ENCODE measurements around the gene DCBLD2.
"Not testable (repeated sequence)": the region's sequence is repeated elsewhere in the genome, so short reads cannot be mapped to it uniquely, and the experiment has no call there.

Gene DCBLD2

DNA sequence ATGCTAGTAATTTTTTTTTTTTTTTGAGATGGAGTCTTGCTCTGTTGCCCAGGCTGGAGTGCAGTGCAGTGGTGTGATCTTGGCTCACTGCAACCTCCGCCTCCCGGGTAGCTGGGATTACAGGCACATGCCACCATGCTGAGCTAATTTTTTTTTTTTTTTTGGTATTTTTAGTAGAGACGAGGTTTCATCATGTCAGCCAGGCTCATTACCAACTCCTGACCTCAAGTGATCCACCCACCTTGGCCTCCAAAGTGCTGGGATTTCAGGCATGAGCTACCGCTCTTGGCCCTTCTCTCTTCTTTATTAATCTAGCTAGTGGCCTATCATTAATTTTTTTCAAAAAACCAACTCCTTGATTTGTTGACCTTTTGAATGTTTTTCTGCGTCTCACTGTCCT is 70.4 kb downstream of the DCBLD2 start:
- not testable (repeated sequence) for DNase-seq (ENCODE audit: low spot score)

DNA sequence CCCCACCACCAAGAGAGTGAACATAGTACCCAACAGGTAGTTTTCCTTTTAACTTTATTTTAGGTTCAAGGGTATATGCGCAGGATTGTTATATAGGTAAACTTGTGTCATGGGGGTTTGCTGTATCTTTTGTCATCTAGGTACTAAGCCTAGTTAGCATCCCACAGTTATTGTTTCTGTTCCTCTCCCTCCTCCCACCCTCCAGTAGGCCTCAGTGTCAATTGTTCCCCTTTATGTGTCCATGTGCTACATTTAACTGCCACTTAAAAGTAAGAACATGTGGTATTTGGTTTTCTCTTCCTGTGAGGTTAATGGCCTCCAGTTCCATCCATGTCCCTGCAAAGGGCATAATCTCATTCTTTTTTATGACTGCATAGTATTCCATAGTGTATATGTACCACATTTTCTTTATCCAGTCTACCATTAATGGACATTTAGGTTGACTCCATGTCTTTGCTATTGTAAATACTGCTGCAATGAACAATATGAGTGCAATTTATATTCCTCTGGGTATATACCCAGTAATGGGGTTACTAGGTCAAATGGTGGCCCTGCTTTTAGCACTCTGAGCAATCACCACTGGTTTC is 72.2 kb downstream of the DCBLD2 start:
- DNase-seq (ENCODE audit: low spot score), result no peak

GRCh38 chr3:98827221-98827920 is 74.1 kb downstream of the DCBLD2 start:
- no peak for DNase-seq (ENCODE audit: low spot score)

DNA sequence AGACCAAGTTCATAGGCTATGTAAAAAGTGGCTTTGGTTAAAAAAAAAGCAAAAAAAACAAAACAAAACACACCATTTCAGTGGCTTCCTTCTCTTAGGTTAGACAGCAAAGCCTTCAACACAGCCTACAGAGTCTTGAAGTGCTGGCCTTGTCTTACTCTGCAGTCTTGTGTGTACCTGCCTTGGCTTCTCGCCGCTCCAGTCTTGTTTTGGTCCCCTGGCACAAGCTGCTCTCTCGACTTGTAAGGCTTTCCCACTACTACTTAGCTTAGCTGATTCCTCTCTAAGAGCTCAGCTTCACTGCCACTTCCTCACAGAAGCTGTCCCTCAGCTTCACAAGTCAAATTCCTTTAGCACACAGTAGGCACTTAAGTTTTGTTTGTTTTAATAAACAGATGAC is 75.4 kb downstream of the DCBLD2 start:
- DNase-seq (ENCODE audit: low spot score), result no peak

GRCh38 chr3:98824256-98824655 is 77.2 kb downstream of the DCBLD2 start:
- DNase-seq (ENCODE audit: low spot score), result no peak

DNA sequence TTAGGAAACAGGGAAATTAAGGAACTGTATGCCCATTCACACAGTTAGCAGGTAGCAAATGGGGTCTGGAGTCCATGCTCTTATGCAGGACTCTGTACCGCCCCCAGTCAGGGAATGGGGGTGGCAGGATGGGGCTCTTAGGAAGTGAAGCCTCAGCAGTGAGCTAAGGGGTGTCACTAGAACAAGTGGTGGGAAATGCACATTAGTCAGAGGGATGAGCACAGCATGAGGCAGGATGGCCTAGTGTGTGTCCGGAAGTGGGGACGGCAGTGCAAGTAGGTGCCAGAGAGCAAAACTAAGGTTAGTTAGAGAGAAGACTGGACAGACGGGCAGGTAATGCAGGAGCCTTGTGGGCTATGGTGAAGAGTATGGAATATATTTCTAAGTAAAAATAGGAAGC is 77.7 kb downstream of the DCBLD2 start:
- no peak for DNase-seq (ENCODE audit: low spot score)

- DNase-seq (ENCODE audit: low spot score), result no peak
Observed at GRCh38 chr3:98821063-98821462, 80.4 kb downstream of the DCBLD2 start.

- DNase-seq (ENCODE audit: low spot score), result peak; percentile 60
Observed at GRCh38 chr3:98817547-98818041, 83.9 kb downstream of the DCBLD2 start.

GRCh38 chr3:98814817-98815420 is 86.6 kb downstream of the DCBLD2 start:
- DNase-seq (ENCODE audit: low spot score), result no peak

GRCh38 chr3:98812851-98813374 is 88.6 kb downstream of the DCBLD2 start:
- DNase-seq (ENCODE audit: low spot score), result peak; percentile 11

DNA sequence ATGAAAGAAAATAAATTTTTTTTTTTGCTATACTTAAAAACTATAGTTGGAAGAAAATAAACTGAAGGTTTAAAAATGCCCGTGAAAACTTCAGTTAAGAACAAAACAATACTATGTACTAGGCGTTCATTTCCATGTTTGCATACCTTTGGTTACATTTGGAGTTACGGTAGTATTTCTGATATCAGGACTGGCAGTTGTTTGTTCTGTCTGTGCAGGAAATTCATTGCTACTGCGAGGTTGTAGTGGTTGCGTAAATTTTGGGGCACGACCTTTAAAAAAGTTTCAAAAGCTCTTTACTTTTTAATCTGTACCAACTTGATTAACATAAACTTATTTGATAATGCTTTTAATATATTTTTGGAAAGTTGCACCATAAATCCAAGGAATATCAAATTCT is 90.4 kb downstream of the DCBLD2 start:
- no peak for DNase-seq (ENCODE audit: low spot score)

DNA sequence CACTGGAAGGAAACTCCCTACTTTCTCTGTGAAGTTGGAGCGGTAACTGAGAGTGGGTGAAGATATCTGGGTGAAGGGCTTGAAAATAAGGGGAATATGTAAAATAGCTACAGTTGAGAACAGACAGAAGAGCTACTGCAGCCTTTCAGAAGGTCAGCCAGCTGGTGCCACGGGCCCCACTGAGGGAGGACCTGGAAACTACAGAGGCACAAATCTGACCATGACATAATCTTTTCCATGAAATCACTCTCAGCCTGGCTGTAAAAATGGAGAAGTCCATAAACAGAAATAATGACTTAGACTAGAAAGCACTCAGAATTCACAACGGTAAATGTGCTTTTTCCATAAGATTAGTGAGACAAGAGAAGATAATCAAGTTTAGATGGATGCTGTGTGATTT is 91.9 kb downstream of the DCBLD2 start:
- no peak for DNase-seq (ENCODE audit: low spot score)

DNA sequence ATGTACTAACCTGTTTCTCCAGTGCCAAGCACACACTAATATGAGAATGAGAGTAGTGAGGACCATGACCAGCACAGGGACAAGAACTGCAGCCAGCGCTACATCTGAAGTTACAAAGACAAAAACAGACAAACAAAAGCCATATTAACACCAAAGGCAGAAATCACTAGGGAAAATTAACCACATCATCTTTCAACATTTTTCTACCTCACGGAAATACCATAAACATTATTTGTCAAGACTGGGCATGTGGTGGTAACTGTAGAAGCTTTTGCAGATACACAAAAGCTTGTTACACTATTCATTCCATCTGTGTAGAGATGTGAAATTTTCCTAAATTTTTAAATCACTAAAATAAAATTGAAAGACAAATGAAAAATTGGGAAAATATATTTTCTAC is 93.4 kb downstream of the DCBLD2 start:
- DNase-seq (ENCODE audit: low spot score), result no peak

DNA sequence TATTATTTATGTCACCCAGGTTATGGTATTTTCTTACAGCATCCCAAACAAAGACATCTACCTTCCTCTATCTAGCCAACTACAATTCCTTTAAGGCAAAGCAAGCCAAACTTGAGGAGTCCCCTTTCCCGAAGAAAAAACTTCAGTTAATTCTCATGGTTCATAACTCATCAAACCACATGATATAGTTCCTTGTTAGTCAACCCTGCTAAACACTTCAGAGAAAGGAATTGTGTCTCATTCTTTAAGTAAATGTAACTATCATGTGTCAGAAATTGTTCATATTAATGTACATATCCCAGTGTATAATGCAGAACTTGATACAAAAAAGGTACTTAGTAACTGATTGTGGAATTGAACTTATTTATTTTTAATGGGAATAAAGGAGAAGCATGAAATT is 93.9 kb downstream of the DCBLD2 start:
- DNase-seq (ENCODE audit: low spot score), result no peak

- no peak for DNase-seq (ENCODE audit: low spot score)
Observed at GRCh38 chr3:98807011-98807410, 94.5 kb downstream of the DCBLD2 start.

DNA sequence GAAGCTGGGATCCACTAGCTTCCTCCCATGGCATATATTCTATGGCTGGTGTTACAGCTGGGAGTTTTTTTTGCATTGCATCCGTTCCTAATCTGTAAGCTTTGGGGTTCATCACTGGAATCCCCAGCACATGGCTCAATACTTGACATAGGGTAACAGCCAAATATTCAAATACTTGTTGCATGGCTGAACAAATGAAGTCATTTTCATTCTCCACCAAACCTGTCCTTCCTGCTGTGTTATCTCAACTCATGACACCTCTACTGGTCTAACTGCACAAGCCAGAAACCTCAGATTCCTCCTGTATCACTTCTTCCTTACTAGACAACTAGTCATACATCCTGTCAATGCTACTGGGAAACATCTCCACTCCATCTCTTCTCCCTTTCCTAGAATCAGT is 95.0 kb downstream of the DCBLD2 start:
- DNase-seq (ENCODE audit: low spot score), result no peak

DNA sequence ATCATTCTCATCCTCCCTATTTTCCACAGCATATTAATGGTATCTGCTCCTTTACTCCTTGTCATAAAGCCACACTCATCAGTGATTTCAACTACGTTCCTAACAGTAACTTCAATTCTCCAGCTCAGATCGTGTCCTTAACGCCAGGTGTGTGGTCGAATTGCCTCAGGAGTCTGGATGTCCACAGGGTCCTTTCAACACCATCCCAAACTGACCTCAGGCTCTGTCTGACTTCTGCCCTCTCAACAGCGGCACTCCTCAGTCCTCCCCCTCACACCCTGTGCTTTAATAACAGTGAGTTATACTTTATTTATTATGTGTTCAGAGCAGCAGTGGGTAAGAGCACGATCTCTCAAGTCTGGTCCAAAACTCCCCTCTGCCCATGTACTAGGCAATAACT is 95.9 kb downstream of the DCBLD2 start:
- no peak for DNase-seq (ENCODE audit: low spot score)

DNA sequence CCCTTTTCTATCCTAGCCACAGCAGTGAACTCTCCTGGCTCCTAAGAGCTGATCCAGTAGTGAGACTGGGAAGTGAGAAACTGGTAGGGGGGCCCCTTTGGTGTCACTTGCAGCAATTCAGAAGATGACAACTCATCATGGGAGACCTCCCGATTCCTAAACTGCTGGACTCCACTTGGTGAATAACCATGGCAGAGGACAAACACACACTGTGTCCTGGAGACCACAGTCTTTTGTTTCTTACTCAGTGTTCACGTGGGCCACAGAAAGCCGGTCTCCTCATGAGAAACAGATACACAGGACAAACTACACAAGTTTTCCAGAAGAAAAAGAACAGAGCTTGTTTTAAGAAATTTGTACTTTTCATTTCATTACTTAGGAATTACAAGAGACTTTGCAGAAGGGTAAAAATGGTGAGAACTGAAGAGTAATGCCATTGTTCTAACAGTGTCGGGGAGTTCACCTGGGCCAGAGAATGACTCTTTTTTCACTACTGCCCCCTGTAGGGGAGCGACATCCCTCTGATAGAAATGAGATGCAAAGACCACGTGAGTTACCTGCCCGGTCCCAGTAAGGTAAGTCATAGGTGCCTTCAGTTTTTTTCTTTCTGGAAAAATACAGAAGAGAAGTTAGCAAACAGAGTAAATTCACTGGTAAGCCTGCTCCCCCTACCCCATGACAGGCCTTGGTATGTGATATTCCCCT is 100.3 kb downstream of the DCBLD2 start:
- DNase-seq (ENCODE audit: low spot score), result no peak

- no peak for DNase-seq (ENCODE audit: low spot score)
Observed at GRCh38 chr3:98800401-98800800, 101.1 kb downstream of the DCBLD2 start.

- no peak for DNase-seq (ENCODE audit: low spot score)
Observed at GRCh38 chr3:98799479-98799878, 102.0 kb downstream of the DCBLD2 start.

DNA sequence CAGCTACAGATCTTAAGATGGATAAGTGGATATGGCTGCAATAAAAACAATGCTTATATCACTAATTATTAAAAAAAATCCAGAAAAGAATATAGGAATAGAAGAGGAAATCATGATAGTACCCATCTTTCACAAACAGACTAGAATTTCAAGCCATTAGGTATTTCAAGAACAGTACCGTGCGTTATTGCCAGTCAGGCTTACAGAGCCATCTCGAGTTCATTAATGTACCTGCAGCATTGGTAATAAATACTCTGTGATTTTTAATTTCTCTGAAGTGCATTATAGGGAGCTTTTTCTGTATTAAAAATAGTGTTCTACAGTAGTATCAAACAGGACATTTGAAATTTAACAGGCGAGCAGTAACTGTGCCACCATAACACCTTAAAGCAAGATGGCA is 102.7 kb downstream of the DCBLD2 start:
- DNase-seq (ENCODE audit: low spot score), result no peak

DNA sequence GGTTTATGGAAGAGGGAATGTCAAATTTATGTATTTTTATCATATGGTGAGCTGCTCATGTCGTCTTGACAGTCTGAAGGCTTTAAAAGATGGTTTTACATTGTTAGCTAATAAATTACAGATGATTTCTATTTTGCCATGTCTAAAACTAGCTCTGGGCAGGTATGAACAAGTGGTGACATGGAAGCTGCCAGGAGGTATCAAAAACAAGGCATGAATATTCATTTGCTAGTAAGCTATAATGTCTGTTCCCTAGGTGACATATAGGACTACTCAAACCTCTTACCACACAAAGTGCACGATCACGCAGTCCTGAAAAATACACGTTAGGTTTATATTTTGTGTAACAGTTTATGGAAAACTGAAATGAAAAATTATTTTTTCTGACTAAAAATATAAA is 103.6 kb downstream of the DCBLD2 start:
- DNase-seq (ENCODE audit: low spot score), result no peak

- no peak for DNase-seq (ENCODE audit: low spot score)
Observed at GRCh38 chr3:98796334-98796733, 105.2 kb downstream of the DCBLD2 start.
